SK-N-MC (cell line): ENCODE data around the gene TKT.
"Not testable (repeated sequence)": the region's sequence is repeated elsewhere in the genome, so short reads cannot be mapped to it uniquely, and the experiment has no call there.

Experiments used
- DNase-seq: peaks from one replicate; pipeline ENCODE4 v3.0.0-alpha.2; 2011; ENCODE audit warnings: low read depth, low spot score
- H3K27ac ChIP-seq: fragments of 200-600 bp; sonication (generic); 2 replicates; pipeline ENCODE4 v1.5.1; 2016; ENCODE audit warnings: mixed run types
- H3K36me3 ChIP-seq: fragments of 200-600 bp; sonication (generic); 2 replicates; pipeline ENCODE4 v1.6.1; 2017; ENCODE audit warnings: antibody characterized with exemption, low read length, mixed read lengths; ENCODE audit not compliant: insufficient read depth
- H3K4me3 ChIP-seq: fragments of 200-600 bp; sonication (generic); 2 replicates; pipeline ENCODE4 v1.5.1; 2016
- H3K9ac ChIP-seq: fragments of 200-600 bp; sonication (generic); 2 replicates; pipeline ENCODE4 v1.8.0; 2017; ENCODE audit warnings: mixed run types, mixed read lengths; ENCODE audit not compliant: insufficient read length
- H3K9me3 ChIP-seq: fragments of 200-600 bp; sonication (generic); 2 replicates; pipeline ENCODE4 v1.6.1; 2017; ENCODE audit warnings: low read depth, mild to moderate bottlenecking, antibody characterized with exemption, low read length, moderate library complexity, mixed read lengths
- EZH2 ChIP-seq: fragments of 200-600 bp; sonication (generic); IDR thresholded peaks from one replicate; pipeline ENCODE4 v1.6.1; 2017; ENCODE audit warnings: antibody characterized with exemption
- FOXP2 ChIP-seq: optimal IDR thresholded peaks from 2 replicates; pipeline ENCODE3; 2011; ENCODE audit warnings: mild to moderate bottlenecking, moderate library complexity; ENCODE audit not compliant: insufficient read depth; ENCODE audit errors: extremely low read length, control extremely low read depth
- POLR2AphosphoS5 ChIP-seq: IDR thresholded peaks from 2 replicates; pipeline ENCODE4 v1.6.1; 2012; ENCODE audit warnings: mild to moderate bottlenecking, low read depth, low read length, borderline replicate concordance

Gene TKT, protein sequence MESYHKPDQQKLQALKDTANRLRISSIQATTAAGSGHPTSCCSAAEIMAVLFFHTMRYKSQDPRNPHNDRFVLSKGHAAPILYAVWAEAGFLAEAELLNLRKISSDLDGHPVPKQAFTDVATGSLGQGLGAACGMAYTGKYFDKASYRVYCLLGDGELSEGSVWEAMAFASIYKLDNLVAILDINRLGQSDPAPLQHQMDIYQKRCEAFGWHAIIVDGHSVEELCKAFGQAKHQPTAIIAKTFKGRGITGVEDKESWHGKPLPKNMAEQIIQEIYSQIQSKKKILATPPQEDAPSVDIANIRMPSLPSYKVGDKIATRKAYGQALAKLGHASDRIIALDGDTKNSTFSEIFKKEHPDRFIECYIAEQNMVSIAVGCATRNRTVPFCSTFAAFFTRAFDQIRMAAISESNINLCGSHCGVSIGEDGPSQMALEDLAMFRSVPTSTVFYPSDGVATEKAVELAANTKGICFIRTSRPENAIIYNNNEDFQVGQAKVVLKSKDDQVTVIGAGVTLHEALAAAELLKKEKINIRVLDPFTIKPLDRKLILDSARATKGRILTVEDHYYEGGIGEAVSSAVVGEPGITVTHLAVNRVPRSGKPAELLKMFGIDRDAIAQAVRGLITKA

DNA sequence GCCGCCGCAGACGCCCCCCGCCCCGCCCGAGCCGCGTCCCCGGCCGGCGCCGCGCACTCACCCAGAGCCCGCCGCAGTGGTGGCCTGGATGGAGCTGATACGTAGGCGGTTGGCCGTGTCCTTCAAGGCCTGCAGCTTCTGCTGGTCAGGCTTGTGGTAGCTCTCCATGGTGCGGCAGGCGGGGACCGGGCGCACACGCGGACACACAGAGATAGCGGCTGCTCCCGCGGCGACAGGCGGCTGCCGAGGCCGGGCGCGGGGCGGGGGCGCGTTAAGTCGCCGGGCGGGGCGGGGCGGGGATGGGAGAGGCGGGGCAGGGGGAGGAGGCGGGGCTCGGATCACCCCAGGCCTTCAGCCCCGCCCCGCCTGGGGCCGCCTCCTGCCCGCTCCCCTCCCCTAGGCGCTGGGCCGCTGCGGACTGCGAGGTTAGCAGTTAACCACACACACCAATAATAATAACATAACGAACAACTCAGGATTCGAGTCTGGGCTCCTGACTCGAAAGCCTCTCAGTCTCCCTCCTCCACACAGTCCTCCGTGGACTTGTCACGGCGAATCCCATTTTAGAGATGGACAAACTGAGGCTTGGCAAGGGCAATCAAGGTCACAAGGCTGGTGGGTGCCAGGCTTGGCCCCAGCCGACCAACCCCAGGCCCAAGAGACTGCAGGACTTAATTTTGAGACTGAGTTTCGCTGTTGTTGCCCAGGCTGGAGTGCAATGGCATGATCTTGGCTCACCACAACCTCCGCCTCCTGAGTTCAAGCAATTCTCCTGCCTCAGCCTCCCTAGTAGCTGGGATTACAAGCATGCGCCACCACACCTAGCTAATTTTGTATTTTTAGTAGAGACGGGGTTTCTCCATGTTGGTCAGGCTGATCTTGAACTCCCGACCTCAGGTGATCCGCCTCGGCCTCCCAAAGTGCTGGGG lies at the start of gene TKT:
Gene TKT, minus strand, starts transcription at position 248 of the 929 bp plus-strand sequence. Its CDS starts 80 bp downstream, at position 168.
- no peak for DNase-seq
- no peaks in the 10 kb centered on the region for H3K9me3 ChIP-seq
- H3K27ac ChIP-seq: no peak within 1 kb of the TSS

DNA sequence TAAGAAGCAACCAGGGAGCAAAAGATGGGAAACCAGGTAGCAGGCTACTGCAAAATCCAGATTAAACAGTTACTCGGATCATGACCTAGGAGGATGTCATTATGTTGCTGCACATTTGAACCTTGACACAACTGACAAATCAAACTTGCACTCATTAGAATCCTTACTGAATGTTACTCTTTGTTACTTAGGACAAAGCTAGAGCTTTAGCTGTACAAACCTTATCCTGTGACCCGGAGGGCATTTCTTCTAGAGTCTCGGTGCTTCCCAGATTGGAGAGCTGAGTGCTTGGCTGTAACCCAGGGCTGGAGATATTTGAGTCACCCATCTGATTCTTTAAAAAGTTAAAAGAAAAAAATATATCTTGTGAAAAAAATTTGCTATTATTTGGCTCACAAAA lies 48.1 kb upstream of the TKT start:
- H3K4me3 ChIP-seq: no peak overlapping the region
- no peak for DNase-seq
- no peak for TF ChIP-seq POLR2AphosphoS5
- TF ChIP-seq EZH2: no peak
- TF ChIP-seq FOXP2: no peak
- H3K36me3 ChIP-seq: peaks cover 5% of the 10 kb centered on the region; the same call in 1 of the 2 replicates
- no peak overlapping the region for H3K9ac ChIP-seq
- no peaks in the 10 kb centered on the region for H3K9me3 ChIP-seq
- H3K27ac ChIP-seq: no peak overlapping the region

More for the DNA sequence above, at the start of gene TKT:
- Histone ChIP-seq H3K4me3 (peak within 1 kb of the TSS; percentile 81), H3K36me3 (no peaks in the 10 kb centered on the region), H3K9ac (peak within 1 kb of the TSS; percentile 81)
- TF ChIP-seq POLR2AphosphoS5 (peak; percentile 93), FOXP2 (no peak)

GRCh38 chr3:53303549-53303948 lies 47.7 kb upstream of the TKT start:
- H3K9me3 ChIP-seq: no peaks in the 10 kb centered on the region
- H3K9ac ChIP-seq: no peak overlapping the region
- H3K36me3 ChIP-seq: peaks cover 9% of the 10 kb centered on the region; the same call in 1 of the 2 replicates
- TF ChIP-seq POLR2AphosphoS5 (no peak), EZH2 (no peak), FOXP2 (no peak)
- no peak overlapping the region for H3K27ac ChIP-seq
- no peak overlapping the region for H3K4me3 ChIP-seq
- no peak for DNase-seq

GRCh38 chr3:53300826-53301225 lies 45.0 kb upstream of the TKT start:
- no peak overlapping the region for H3K9ac ChIP-seq
- no peak for DNase-seq
- no peaks in the 10 kb centered on the region for H3K9me3 ChIP-seq
- H3K27ac ChIP-seq: no peak overlapping the region
- H3K36me3 ChIP-seq: peaks cover 16% of the 10 kb centered on the region; the same call in 1 of the 2 replicates
- H3K4me3 ChIP-seq: no peak overlapping the region
- TF ChIP-seq FOXP2 (no peak), POLR2AphosphoS5 (no peak), EZH2 (no peak)

- H3K27ac ChIP-seq, H3K4me3 ChIP-seq, H3K9me3 ChIP-seq, DNase-seq, H3K9ac ChIP-seq: not testable (repeated sequence)
- peaks cover 16% of the 10 kb centered on the region; the same call in 1 of the 2 replicates for H3K36me3 ChIP-seq
These were observed 43.8 kb upstream of the TKT start for GRCh38 chr3:53299611-53300023.

- H3K27ac ChIP-seq: no peak overlapping the region
- TF ChIP-seq POLR2AphosphoS5 (no peak), FOXP2 (no peak), EZH2 (no peak)
- H3K9ac ChIP-seq: no peak overlapping the region
- no peak for DNase-seq
- H3K9me3 ChIP-seq: no peaks in the 10 kb centered on the region
- peaks cover 16% of the 10 kb centered on the region; the same call in 1 of the 2 replicates for H3K36me3 ChIP-seq
- H3K4me3 ChIP-seq: no peak overlapping the region
These were observed 39.6 kb upstream of the TKT start for GRCh38 chr3:53295410-53295809.

DNA sequence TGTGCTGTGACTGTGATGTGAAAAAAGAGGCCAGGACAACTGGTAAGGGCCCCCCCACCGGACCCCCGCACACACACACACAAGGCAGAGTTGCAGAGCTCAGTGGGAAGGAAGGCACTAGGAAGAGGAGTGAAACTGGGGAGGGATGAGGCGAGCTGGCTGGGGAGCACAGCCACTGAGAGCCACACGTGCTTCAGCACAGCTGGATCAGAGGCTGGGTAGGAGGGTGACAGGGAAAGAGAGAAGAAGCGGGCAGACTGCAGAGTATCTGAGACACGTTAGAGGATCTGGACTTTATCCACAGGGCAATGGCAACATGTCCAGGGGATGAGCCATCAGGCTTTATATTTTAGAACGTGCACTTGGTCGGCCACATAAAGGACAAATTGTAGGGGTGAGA lies 38.0 kb upstream of the TKT start:
- Histone ChIP-seq H3K4me3 (no peak overlapping the region), H3K27ac (no peak overlapping the region), H3K36me3 (peaks cover 10% of the 10 kb centered on the region; the same call in 1 of the 2 replicates), H3K9me3 (no peaks in the 10 kb centered on the region), H3K9ac (no peak overlapping the region)
- TF ChIP-seq FOXP2 (no peak), POLR2AphosphoS5 (no peak), EZH2 (no peak)
- no peak for DNase-seq

- no peak for DNase-seq
- TF ChIP-seq FOXP2 (no peak), POLR2AphosphoS5 (no peak), EZH2 (no peak)
- Histone ChIP-seq H3K9ac (no peak overlapping the region), H3K4me3 (no peak overlapping the region), H3K27ac (no peak overlapping the region), H3K9me3 (no peaks in the 10 kb centered on the region), H3K36me3 (no peaks in the 10 kb centered on the region; the same call in 1 of the 2 replicates)
These were observed 32.4 kb upstream of the TKT start for GRCh38 chr3:53288214-53288613.
